Lower leg skin (tissue), 3 donors: ENCODE data around the gene ABCF2.

Experiments used
- CTCF ChIP-seq, 3 donors: fragments of 450-650 bp; IDR thresholded peaks; one replicate each; pipeline ENCODE4 v1.5.1; 2016; ENCODE audit warnings: antibody characterized with exemption in 3 of 3, mild to moderate bottlenecking in 3 of 3, moderate library complexity in 2 of 3
- POLR2A ChIP-seq, 2 donors: fragments of 450-650 bp; IDR thresholded peaks; one replicate each; pipeline ENCODE4 v1.6.1; 2016 to 2017; ENCODE audit warnings: antibody characterized with exemption in 2 of 2, mild to moderate bottlenecking in 1 of 2, moderate library complexity in 1 of 2

- no peak for TF ChIP-seq CTCF (IDR thresholded peaks at IDR 0.05)
- TF ChIP-seq POLR2A (IDR thresholded peaks at IDR 0.05), result no peak
Observed at GRCh38 chr7:151206914-151207313, 20.1 kb downstream of the ABCF2 start.
